SK-N-SH (cell line): ENCODE results near the gene NECTIN1.

Experiments used
- MXI1 ChIP-seq: IDR thresholded peaks from 2 replicates; pipeline ENCODE4 v1.6.1; 2012; ENCODE audit warnings: mild to moderate bottlenecking, low read depth, low read length, improper control_type of control experiment
- TF ChIP-seq, protein P1 (sequence below): fragments of 150-350 bp; IDR thresholded peaks from 2 replicates; pipeline ENCODE4 v1.6.1; 2017; ENCODE audit warnings: antibody characterized with exemption, low read length, low read depth, borderline replicate concordance
- TF ChIP-seq, protein P2 (sequence below): fragments of 200-600 bp; sonication (generic); IDR thresholded peaks from 2 replicates; pipeline ENCODE4 v1.6.1; 2017; ENCODE audit warnings: antibody characterized with exemption, mild to moderate bottlenecking, moderate library complexity

- TF ChIP-seq, protein P1, sequence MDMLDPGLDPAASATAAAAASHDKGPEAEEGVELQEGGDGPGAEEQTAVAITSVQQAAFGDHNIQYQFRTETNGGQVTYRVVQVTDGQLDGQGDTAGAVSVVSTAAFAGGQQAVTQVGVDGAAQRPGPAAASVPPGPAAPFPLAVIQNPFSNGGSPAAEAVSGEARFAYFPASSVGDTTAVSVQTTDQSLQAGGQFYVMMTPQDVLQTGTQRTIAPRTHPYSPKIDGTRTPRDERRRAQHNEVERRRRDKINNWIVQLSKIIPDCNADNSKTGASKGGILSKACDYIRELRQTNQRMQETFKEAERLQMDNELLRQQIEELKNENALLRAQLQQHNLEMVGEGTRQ, result no peak
- TF ChIP-seq, protein P2, sequence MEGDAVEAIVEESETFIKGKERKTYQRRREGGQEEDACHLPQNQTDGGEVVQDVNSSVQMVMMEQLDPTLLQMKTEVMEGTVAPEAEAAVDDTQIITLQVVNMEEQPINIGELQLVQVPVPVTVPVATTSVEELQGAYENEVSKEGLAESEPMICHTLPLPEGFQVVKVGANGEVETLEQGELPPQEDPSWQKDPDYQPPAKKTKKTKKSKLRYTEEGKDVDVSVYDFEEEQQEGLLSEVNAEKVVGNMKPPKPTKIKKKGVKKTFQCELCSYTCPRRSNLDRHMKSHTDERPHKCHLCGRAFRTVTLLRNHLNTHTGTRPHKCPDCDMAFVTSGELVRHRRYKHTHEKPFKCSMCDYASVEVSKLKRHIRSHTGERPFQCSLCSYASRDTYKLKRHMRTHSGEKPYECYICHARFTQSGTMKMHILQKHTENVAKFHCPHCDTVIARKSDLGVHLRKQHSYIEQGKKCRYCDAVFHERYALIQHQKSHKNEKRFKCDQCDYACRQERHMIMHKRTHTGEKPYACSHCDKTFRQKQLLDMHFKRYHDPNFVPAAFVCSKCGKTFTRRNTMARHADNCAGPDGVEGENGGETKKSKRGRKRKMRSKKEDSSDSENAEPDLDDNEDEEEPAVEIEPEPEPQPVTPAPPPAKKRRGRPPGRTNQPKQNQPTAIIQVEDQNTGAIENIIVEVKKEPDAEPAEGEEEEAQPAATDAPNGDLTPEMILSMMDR, result no peak
- no peak for TF ChIP-seq MXI1
Observed at GRCh38 chr11:119638851-119639250, 90.1 kb downstream of the NECTIN1 start.
